DND-41 (cell line): ENCODE data around the gene MIAT.

Experiments
- ATAC-seq: fragments of 200-7000 bp; cut with Tn5 transposase; 3 replicates; pipeline ENCODE4 v1.9.1; 2021; ENCODE audit warnings: low read depth; ENCODE audit not compliant: insufficient read depth
- DNase-seq: peaks from one replicate; pipeline ENCODE4 v3.0.0-alpha.2; 2020
- H2AFZ ChIP-seq: 2 replicates; pipeline ENCODE4 v1.6.0; 2012; ENCODE audit warnings: low read depth, low read length
- H3K27ac ChIP-seq: 2 replicates; pipeline ENCODE4 v1.5.1; 2012; ENCODE audit warnings: low read length, inconsistent platforms
- H3K27me3 ChIP-seq: fragments of 200-600 bp; sonication (generic); 2 replicates; pipeline ENCODE4 v1.6.0; 2012; ENCODE audit warnings: low read length, mild to moderate bottlenecking, inconsistent platforms; ENCODE audit not compliant: insufficient read depth, poor library complexity
- H3K36me3 ChIP-seq: 2 replicates; pipeline ENCODE4 v1.5.1; 2012; ENCODE audit warnings: low read length, inconsistent platforms; ENCODE audit not compliant: insufficient read depth
- H3K4me1 ChIP-seq: 2 replicates; pipeline ENCODE4 v1.5.1; 2012; ENCODE audit warnings: mild to moderate bottlenecking, low read length; ENCODE audit not compliant: insufficient read depth
- H3K4me2 ChIP-seq: 2 replicates; pipeline ENCODE4 v1.6.0; 2012; ENCODE audit warnings: mild to moderate bottlenecking, moderate library complexity, low read length, inconsistent platforms; ENCODE audit not compliant: insufficient read depth
- H3K4me3 ChIP-seq, 2 experiments: fragments of 200-600 bp in 1 of 2; shearing (Covaris generic) in 1 of 2; 2 replicates each; pipeline ENCODE4 v1.5.1; 2012 to 2016; ENCODE audit warnings: inconsistent platforms in 2 of 2, low read length in 2 of 2, mild to moderate bottlenecking in 2 of 2, low read depth in 1 of 2, moderate library complexity in 1 of 2
- H3K79me2 ChIP-seq: 2 replicates; pipeline ENCODE4 v1.6.0; 2012; ENCODE audit warnings: low read length, inconsistent platforms; ENCODE audit not compliant: insufficient read depth
- H3K9ac ChIP-seq: 2 replicates; pipeline ENCODE4 v1.6.0; 2012; ENCODE audit warnings: low read depth, mild to moderate bottlenecking, inconsistent platforms, low read length, moderate library complexity
- H3K9me3 ChIP-seq: 2 replicates; pipeline ENCODE4 v1.5.1; 2012; ENCODE audit warnings: low read length, moderate library complexity, mild to moderate bottlenecking, inconsistent platforms; ENCODE audit not compliant: insufficient read depth, severe bottlenecking
- H4K20me1 ChIP-seq: 2 replicates; pipeline ENCODE4 v1.6.0; 2012; ENCODE audit warnings: low read length; ENCODE audit not compliant: insufficient read depth
- CTCF ChIP-seq: IDR thresholded peaks from 2 replicates; pipeline ENCODE4 v1.5.1; 2012; ENCODE audit warnings: borderline replicate concordance, low read length, moderate library complexity, mild to moderate bottlenecking; ENCODE audit not compliant: poor library complexity, severe bottlenecking; ENCODE audit errors: extremely low read depth
- EZH2 ChIP-seq: IDR thresholded peaks from 3 replicates; pipeline ENCODE4 v1.6.1; 2012; ENCODE audit warnings: borderline replicate concordance, low read depth, mild to moderate bottlenecking, moderate library complexity, low read length, inconsistent platforms; ENCODE audit not compliant: severe bottlenecking

The MIAT gene

GRCh38 chr22:26689513-26690301 is 32.3 kb downstream of the MIAT start:
- Histone ChIP-seq H4K20me1 (peaks cover 16% of the 10 kb centered on the region), H3K27ac (no peak overlapping the region), H3K4me1 (no peaks in the 10 kb centered on the region), H3K79me2 (peaks cover 52% of the 10 kb centered on the region), H3K4me2 (no peak overlapping the region), H3K9ac (no peak overlapping the region), H3K36me3 (peaks cover 27% of the 10 kb centered on the region), H3K27me3 (no peaks in the 10 kb centered on the region), H3K4me3 (no peak overlapping the region), H2AFZ (no peak overlapping the region), H3K9me3 (peaks cover 2% of the 10 kb centered on the region)
- no peak for DNase-seq
- TF ChIP-seq EZH2 (no peak), CTCF (no peak)
- no peak for ATAC-seq

GRCh38 chr22:26690654-26691376 is 33.4 kb downstream of the MIAT start:
- no peak overlapping the region for H3K4me3 ChIP-seq
- ATAC-seq (no peak), DNase-seq (no peak)
- no peak overlapping the region for H2AFZ ChIP-seq
- H3K4me1 ChIP-seq: no peaks in the 10 kb centered on the region
- H4K20me1 ChIP-seq: peaks cover 16% of the 10 kb centered on the region
- TF ChIP-seq CTCF (no peak), EZH2 (no peak)
- H3K79me2 ChIP-seq: peaks cover 47% of the 10 kb centered on the region
- peaks cover 2% of the 10 kb centered on the region for H3K9me3 ChIP-seq
- no peak overlapping the region for H3K4me2 ChIP-seq
- no peak overlapping the region for H3K9ac ChIP-seq
- no peak overlapping the region for H3K27ac ChIP-seq
- H3K27me3 ChIP-seq: no peaks in the 10 kb centered on the region
- peaks cover 38% of the 10 kb centered on the region for H3K36me3 ChIP-seq

GRCh38 chr22:26691377-26691716 is 34.0 kb downstream of the MIAT start:
- H3K9ac ChIP-seq: no peak overlapping the region
- no peak overlapping the region for H3K4me3 ChIP-seq
- DNase-seq (no peak), ATAC-seq (no peak)
- H3K4me1 ChIP-seq: no peaks in the 10 kb centered on the region
- no peak overlapping the region for H3K27ac ChIP-seq
- H3K36me3 ChIP-seq: peaks cover 41% of the 10 kb centered on the region
- H3K9me3 ChIP-seq: peaks cover 2% of the 10 kb centered on the region
- peaks cover 16% of the 10 kb centered on the region for H4K20me1 ChIP-seq
- H3K79me2 ChIP-seq: peaks cover 42% of the 10 kb centered on the region
- H2AFZ ChIP-seq: no peak overlapping the region
- H3K4me2 ChIP-seq: no peak overlapping the region
- no peak for TF ChIP-seq EZH2
- no peak for TF ChIP-seq CTCF
- H3K27me3 ChIP-seq: no peaks in the 10 kb centered on the region
